ENCODE results near the gene PFDN1.

The PFDN1 gene

GRCh38 chr5:140318792-140319191, 15.9 kb upstream of the PFDN1 start:
- Mint-ChIP-seq H3K9me3 (no peaks in the 10 kb centered on the region), H3K27ac (no peak overlapping the region), H3K4me1 (ENCODE audit: low read depth) (peaks cover 3% of the 10 kb centered on the region), H3K4me3 (no peak overlapping the region), H3K36me3 (ENCODE audit: low read depth) (no peaks in the 10 kb centered on the region), H3K27me3 (no peaks in the 10 kb centered on the region)

DNA sequence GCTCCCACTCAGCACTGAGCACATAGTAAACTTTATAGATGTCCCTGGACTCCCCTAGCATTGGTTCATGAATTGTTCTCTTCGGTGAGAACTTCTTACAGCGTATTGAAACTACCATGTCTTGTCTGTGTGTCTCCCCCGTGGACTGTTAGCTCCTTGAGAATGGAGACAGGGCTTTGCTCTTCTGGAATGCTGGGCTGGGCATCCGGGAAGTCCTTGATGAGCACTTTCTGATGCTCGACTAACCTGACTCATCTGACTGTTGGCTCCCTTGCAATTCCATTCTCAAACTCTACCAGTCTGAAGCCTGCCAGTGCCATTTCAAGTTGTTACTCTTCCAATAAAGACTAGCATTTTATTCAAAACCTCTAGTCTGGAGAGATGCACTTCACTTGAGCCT, 15.0 kb upstream of the PFDN1 start:
- Mint-ChIP-seq H3K4me3 (no peak overlapping the region), H3K27me3 (no peaks in the 10 kb centered on the region), H3K36me3 (ENCODE audit: low read depth) (no peaks in the 10 kb centered on the region), H3K4me1 (ENCODE audit: low read depth) (peaks cover 3% of the 10 kb centered on the region), H3K9me3 (no peaks in the 10 kb centered on the region), H3K27ac (no peak overlapping the region)

DNA sequence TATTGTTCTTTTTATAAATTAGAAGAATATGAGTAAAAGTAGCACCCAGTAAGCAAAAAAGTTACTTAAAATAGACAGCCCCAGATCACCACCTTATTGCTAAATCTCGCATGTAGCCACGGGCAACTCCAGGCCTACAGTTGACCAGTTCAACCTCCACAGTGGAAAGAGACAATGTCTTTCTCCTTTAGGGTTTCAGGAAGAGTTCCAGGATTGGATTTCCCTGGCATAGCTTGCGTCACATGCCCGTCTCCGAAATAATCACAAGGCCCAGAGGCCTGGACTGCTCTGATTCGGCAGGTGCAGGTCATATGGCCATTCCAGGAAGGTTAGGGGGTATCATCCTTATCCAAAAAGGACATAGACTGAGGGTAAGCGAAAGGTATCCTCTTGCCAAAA, 9.9 kb upstream of the PFDN1 start:
- Mint-ChIP-seq H3K9me3 (no peaks in the 10 kb centered on the region), H3K27me3 (no peaks in the 10 kb centered on the region), H3K36me3 (ENCODE audit: low read depth) (no peaks in the 10 kb centered on the region), H3K4me3 (no peak overlapping the region), H3K4me1 (ENCODE audit: low read depth) (peaks cover 7% of the 10 kb centered on the region), H3K27ac (no peak overlapping the region)

- Mint-ChIP-seq H3K4me3 (no peak overlapping the region), H3K9me3 (no peaks in the 10 kb centered on the region), H3K27me3 (no peaks in the 10 kb centered on the region), H3K27ac (peak overlapping the region; percentile 2), H3K36me3 (ENCODE audit: low read depth) (no peaks in the 10 kb centered on the region), H3K4me1 (ENCODE audit: low read depth) (peaks cover 7% of the 10 kb centered on the region)
Observed at GRCh38 chr5:140312067-140312790, 9.3 kb upstream of the PFDN1 start.

DNA sequence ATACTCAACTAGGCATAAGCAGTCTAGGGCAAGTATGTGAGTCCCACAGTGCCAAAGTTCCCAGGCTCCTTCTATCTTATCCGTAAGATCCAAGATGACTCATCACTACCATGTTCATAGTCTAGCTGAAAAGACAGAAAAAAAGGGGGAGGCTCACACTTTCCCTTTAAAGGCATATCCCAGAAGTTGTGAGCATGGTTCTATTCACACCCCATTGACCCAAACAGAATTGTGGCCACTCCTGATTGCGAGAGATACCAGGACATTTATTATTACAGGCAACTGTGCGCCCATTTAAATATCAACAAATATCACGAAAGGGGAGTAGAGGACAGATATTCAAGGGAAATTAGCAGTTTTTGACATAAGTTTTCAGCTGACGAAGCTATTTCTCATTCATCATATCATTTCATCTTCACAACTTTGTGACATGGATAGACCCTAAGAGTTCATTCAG, 8.1 kb upstream of the PFDN1 start:
- H3K36me3 Mint-ChIP-seq (ENCODE audit: low read depth) = no peaks in the 10 kb centered on the region
- no peak overlapping the region for H3K27ac Mint-ChIP-seq
- H3K27me3 Mint-ChIP-seq = peaks cover 4% of the 10 kb centered on the region
- no peaks in the 10 kb centered on the region for H3K9me3 Mint-ChIP-seq
- H3K4me1 Mint-ChIP-seq (ENCODE audit: low read depth) = peaks cover 7% of the 10 kb centered on the region
- H3K4me3 Mint-ChIP-seq = no peak overlapping the region

DNA sequence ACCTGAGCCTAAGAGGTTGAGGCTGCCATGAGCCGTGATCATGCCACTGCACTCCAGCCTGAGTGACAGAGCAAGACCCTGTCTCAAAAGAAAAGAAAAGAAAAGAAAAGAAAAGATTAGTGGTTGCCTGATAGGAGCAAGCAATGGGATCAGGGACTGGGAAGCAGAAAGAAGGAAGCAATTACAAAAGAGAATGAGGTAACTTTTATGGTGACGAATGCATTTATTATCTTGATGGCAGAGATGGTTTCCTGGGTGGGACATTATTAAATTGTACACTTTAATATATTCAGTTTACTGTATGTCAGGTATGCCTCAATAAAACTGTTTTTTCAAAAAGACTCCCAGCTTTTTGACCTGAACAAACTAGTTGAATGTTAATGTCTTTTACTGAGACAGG, 7.5 kb upstream of the PFDN1 start:
- Mint-ChIP-seq H3K4me3 (no peak overlapping the region), H3K36me3 (ENCODE audit: low read depth) (no peaks in the 10 kb centered on the region), H3K27me3 (peaks cover 6% of the 10 kb centered on the region), H3K9me3 (no peaks in the 10 kb centered on the region), H3K4me1 (ENCODE audit: low read depth) (peaks cover 7% of the 10 kb centered on the region), H3K27ac (no peak overlapping the region)

DNA sequence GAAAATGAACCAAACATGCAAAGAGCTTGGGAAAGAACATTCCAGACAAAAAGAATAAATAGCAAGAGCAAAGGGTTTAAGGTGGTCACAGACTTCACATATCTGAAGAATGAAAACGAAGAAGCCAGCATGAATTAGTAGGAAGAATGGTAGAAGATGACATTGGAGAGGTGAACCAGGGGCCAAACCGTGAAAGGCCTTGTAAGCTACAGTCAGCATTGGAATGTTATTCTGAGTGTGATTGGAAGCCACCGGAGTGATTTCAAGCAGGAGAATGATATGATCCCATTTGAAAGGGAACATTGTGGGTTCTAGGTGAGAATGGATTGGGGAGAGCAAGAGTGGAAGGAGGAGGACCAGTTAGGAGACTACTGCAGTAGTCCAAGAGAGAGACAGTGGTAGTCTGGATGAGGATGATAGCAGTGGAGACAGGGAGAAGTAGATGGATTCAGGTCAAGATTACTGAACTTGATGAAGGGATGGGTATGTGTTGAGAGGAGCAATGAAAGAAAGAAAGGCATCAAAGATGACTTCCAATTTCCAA, 6.9 kb upstream of the PFDN1 start:
- Mint-ChIP-seq H3K27ac (no peak overlapping the region), H3K9me3 (no peaks in the 10 kb centered on the region), H3K4me1 (ENCODE audit: low read depth) (peaks cover 7% of the 10 kb centered on the region), H3K4me3 (no peak overlapping the region), H3K36me3 (ENCODE audit: low read depth) (no peaks in the 10 kb centered on the region), H3K27me3 (peaks cover 6% of the 10 kb centered on the region)

DNA sequence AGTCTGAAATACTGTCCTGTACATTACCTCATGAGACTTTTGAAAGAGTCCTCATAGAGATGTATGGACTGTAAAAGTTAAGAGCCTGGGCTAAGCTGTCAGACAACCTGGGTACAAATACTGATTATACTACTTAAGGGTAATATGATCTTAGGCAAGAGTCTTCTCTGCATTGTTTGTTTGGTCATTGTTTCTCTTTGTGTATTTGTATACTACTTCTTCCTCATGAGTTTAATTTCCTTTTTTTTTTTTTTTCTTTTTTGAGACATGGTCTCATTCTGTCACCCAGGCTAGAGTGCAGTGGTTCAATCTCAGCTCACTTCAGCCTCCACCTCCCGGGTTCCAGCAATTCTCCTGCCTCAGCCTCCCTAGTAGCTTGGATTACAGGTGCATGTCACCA, 2.6 kb upstream of the PFDN1 start:
- peaks cover 26% of the 10 kb centered on the region for H3K4me1 Mint-ChIP-seq (ENCODE audit: low read depth)
- no peak overlapping the region for H3K4me3 Mint-ChIP-seq
- no peaks in the 10 kb centered on the region for H3K9me3 Mint-ChIP-seq
- no peak overlapping the region for H3K27ac Mint-ChIP-seq
- peaks cover 6% of the 10 kb centered on the region for H3K27me3 Mint-ChIP-seq
- H3K36me3 Mint-ChIP-seq (ENCODE audit: low read depth) = peaks cover 2% of the 10 kb centered on the region

DNA sequence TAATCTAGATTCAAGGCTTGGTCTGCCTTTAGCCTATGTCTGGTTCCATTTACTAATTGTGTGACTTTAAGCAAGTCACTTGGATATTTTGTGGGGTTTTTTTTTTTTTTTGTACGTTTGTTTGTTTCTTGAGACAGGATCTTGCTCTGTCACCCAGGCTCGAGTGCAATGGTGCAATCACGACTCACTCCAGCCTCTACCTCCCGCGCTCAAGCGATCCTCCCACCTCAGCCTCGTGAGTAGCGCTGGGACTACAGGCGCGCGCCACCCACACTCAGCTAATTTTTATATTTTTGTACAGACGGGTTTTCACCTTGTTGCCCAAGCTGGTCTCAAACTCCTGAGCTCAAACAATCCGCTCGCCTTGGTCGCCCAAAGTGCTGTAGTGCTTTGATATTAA, 1.1 kb upstream of the PFDN1 start:
- H3K9me3 Mint-ChIP-seq = no peaks in the 10 kb centered on the region
- no peak overlapping the region for H3K4me3 Mint-ChIP-seq
- H3K27me3 Mint-ChIP-seq = peaks cover 6% of the 10 kb centered on the region

GRCh38 chr5:140301136-140301535, 1.8 kb downstream of the PFDN1 start:
- Mint-ChIP-seq H3K27me3 (peaks cover 3% of the 10 kb centered on the region), H3K4me3 (no peak overlapping the region), H3K4me1 (ENCODE audit: low read depth) (peaks cover 52% of the 10 kb centered on the region), H3K27ac (no peak overlapping the region), H3K36me3 (ENCODE audit: low read depth) (peaks cover 31% of the 10 kb centered on the region), H3K9me3 (no peaks in the 10 kb centered on the region)

More for the DNA sequence above, 1.1 kb upstream of the PFDN1 start:
- Mint-ChIP-seq H3K27ac (no peak overlapping the region), H3K4me1 (ENCODE audit: low read depth) (peaks cover 34% of the 10 kb centered on the region), H3K36me3 (ENCODE audit: low read depth) (peaks cover 10% of the 10 kb centered on the region)

DNA sequence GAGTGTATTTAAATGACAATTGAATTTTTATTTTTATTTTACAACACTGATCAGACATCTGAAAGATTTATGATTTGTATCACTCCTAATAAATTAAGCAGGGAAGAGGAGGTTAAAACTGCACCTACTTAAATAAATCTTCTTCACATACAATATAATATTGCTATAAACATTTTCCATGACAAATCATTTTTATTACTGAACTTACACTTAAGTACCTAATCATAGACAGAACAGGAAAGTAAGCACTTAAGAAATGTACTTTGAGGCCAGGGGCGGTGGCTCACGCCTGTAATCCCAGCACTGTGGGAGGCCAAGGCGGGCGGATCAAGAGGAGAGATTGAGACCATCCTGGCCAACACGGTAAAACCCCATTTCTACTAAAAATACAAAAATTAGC, 3.8 kb downstream of the PFDN1 start:
- Mint-ChIP-seq H3K4me1 (ENCODE audit: low read depth) (peaks cover 67% of the 10 kb centered on the region), H3K9me3 (no peaks in the 10 kb centered on the region), H3K36me3 (ENCODE audit: low read depth) (peaks cover 38% of the 10 kb centered on the region), H3K27ac (no peak overlapping the region), H3K4me3 (no peak overlapping the region), H3K27me3 (no peaks in the 10 kb centered on the region)

DNA sequence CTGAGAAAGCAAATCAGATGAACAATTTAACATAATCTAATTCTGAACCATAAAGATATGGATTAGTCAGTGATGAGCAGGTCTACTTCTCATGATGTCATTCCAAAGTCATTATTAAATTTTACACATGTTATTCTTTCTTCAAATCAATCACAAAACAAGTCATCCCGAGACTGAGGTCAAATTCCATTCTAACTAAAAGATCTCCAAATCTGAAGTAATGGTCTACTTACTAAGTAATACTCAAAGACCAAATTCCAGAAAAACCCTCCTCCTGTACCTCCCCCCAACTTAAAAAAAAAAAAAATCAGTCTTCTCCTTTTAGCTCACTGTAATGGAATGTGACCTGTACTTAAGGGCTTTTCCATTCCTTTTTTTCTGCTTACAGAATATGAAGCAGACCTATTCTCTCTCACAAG, 4.7 kb downstream of the PFDN1 start:
- H3K4me3 Mint-ChIP-seq = no peak overlapping the region
- peaks cover 72% of the 10 kb centered on the region for H3K4me1 Mint-ChIP-seq (ENCODE audit: low read depth)
- no peaks in the 10 kb centered on the region for H3K27me3 Mint-ChIP-seq
- H3K9me3 Mint-ChIP-seq = no peaks in the 10 kb centered on the region
- H3K36me3 Mint-ChIP-seq (ENCODE audit: low read depth) = peaks cover 38% of the 10 kb centered on the region
- no peak overlapping the region for H3K27ac Mint-ChIP-seq

GRCh38 chr5:140297283-140297682, 5.6 kb downstream of the PFDN1 start:
- no peaks in the 10 kb centered on the region for H3K27me3 Mint-ChIP-seq
- H3K9me3 Mint-ChIP-seq = no peaks in the 10 kb centered on the region
- no peak overlapping the region for H3K27ac Mint-ChIP-seq
- H3K4me1 Mint-ChIP-seq (ENCODE audit: low read depth) = peaks cover 67% of the 10 kb centered on the region
- no peak overlapping the region for H3K4me3 Mint-ChIP-seq
- H3K36me3 Mint-ChIP-seq (ENCODE audit: low read depth) = peaks cover 38% of the 10 kb centered on the region

GRCh38 chr5:140296289-140296688, 6.6 kb downstream of the PFDN1 start:
- Mint-ChIP-seq H3K9me3 (no peaks in the 10 kb centered on the region), H3K4me1 (ENCODE audit: low read depth) (peaks cover 60% of the 10 kb centered on the region), H3K36me3 (ENCODE audit: low read depth) (peaks cover 38% of the 10 kb centered on the region), H3K4me3 (no peak overlapping the region), H3K27ac (no peak overlapping the region), H3K27me3 (no peaks in the 10 kb centered on the region)

DNA sequence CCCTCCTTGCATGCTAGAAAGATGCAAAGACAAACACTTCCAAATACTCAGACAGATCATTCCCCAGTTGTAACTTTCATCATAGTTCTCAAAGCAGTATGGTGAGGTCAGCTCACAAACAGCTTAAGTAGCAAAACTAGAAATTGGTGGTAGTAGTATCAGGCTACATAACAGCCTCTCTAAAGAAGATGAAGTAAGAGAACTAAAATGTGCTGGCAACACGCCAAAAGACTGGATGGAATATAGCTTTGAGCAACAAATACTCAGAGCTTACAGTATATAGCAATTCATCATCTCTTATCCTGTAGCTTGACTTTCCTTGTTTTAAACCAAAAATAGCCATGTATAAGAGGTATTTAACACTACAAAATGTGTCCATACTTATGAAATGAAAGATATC, 7.5 kb downstream of the PFDN1 start:
- Mint-ChIP-seq H3K4me1 (ENCODE audit: low read depth) (peaks cover 56% of the 10 kb centered on the region), H3K27me3 (no peaks in the 10 kb centered on the region), H3K4me3 (no peak overlapping the region), H3K36me3 (ENCODE audit: low read depth) (peaks cover 35% of the 10 kb centered on the region), H3K9me3 (no peaks in the 10 kb centered on the region), H3K27ac (no peak overlapping the region)

GRCh38 chr5:140294753-140295152, 8.1 kb downstream of the PFDN1 start:
- Mint-ChIP-seq H3K9me3 (no peaks in the 10 kb centered on the region), H3K27me3 (no peaks in the 10 kb centered on the region), H3K27ac (no peak overlapping the region), H3K36me3 (ENCODE audit: low read depth) (peaks cover 31% of the 10 kb centered on the region), H3K4me1 (ENCODE audit: low read depth) (peaks cover 53% of the 10 kb centered on the region), H3K4me3 (no peak overlapping the region)

Data from stimulated activated naive CD8-positive, alpha-beta T cell treated with anti-CD3 and anti-CD28 coated beads, Interleukin-15, Interleukin-2, amounts not matched to agents 100 ng/mL and 50 ng/mL, for 24 hours (primary cell).